HFF-Myc (cell line): ENCODE results near the gene PPARD.
"Not testable (repeated sequence)": the region's sequence is repeated elsewhere in the genome, so short reads cannot be mapped to it uniquely, and the experiment has no call there.

Experiments
- DNase-seq: peaks from one replicate; pipeline ENCODE4 v3.0.0-alpha.2; 2011; ENCODE audit warnings: low read depth; ENCODE audit errors: extremely low read depth
- H3K4me3 ChIP-seq: replicated peaks from 2 replicates; pipeline ENCODE4 v1.5.1; 2011; ENCODE audit warnings: low read depth, mild to moderate bottlenecking, control low read depth, low read length
- CTCF ChIP-seq: IDR thresholded peaks from 2 replicates; pipeline ENCODE4 v1.5.1; 2012; ENCODE audit warnings: mild to moderate bottlenecking, low read depth, low read length, control low read depth; ENCODE audit errors: missing control alignments

PPARD gene

GRCh38 chr6:35305117-35305516 is 37.2 kb upstream of the PPARD start:
- no peak for DNase-seq
- TF ChIP-seq CTCF, result no peak

GRCh38 chr6:35307138-35307537 is 35.2 kb upstream of the PPARD start:
- not testable (repeated sequence) for H3K4me3 ChIP-seq, DNase-seq

More at GRCh38 chr6:35305117-35305516, 37.2 kb upstream of the PPARD start:
- no peak overlapping the region for H3K4me3 ChIP-seq

GRCh38 chr6:35308543-35308942 is 33.8 kb upstream of the PPARD start:
- not testable (repeated sequence) for DNase-seq, H3K4me3 ChIP-seq

- H3K4me3 ChIP-seq, result no peak overlapping the region
- DNase-seq, result no peak
- TF ChIP-seq CTCF, result no peak
Measured at GRCh38 chr6:35309611-35310264, 32.6 kb upstream of the PPARD start.

- H3K4me3 ChIP-seq, result no peak overlapping the region
- no peak for TF ChIP-seq CTCF
- no peak for DNase-seq
Measured at GRCh38 chr6:35310265-35310831, 32.0 kb upstream of the PPARD start.

- TF ChIP-seq CTCF, result no peak
Measured at GRCh38 chr6:35311390-35312075, 30.8 kb upstream of the PPARD start.

GRCh38 chr6:35312076-35312800 is 30.1 kb upstream of the PPARD start:
- no peak for TF ChIP-seq CTCF
- DNase-seq, result no peak
- H3K4me3 ChIP-seq, result no peak overlapping the region

More at GRCh38 chr6:35311390-35312075, 30.8 kb upstream of the PPARD start:
- no peak overlapping the region for H3K4me3 ChIP-seq
- no peak for DNase-seq
